DMS 273 (cell line): ENCODE data around the gene PIGH.

ENCODE experiments used
- DNase-seq: peaks from one replicate; lab custom pipeline; 2025; ENCODE audit not compliant: unreplicated experiment; lab: John Stamatoyannopoulos, UW

Gene PIGH

GRCh38 chr14:67575684-67576083 lies 24.4 kb downstream of the PIGH start:
- DNase-seq, result no peak

GRCh38 chr14:67574806-67575205 lies 25.3 kb downstream of the PIGH start:
- DNase-seq, result no peak

GRCh38 chr14:67574156-67574555 lies 25.9 kb downstream of the PIGH start:
- no peak for DNase-seq

- DNase-seq, result no peak
Measured at GRCh38 chr14:67573228-67574010, 26.6 kb downstream of the PIGH start.

GRCh38 chr14:67572608-67573007 lies 27.5 kb downstream of the PIGH start:
- DNase-seq, result no peak

- DNase-seq, result no peak
Measured at GRCh38 chr14:67571991-67572323, 28.1 kb downstream of the PIGH start.

GRCh38 chr14:67571275-67571990 lies 28.6 kb downstream of the PIGH start:
- peak; percentile 80 for DNase-seq

- no peak for DNase-seq
Measured at GRCh38 chr14:67570453-67570852, 29.6 kb downstream of the PIGH start.

GRCh38 chr14:67569651-67570290 lies 30.3 kb downstream of the PIGH start:
- peak; percentile 29 for DNase-seq

- peak; percentile 30 for DNase-seq
Measured at GRCh38 chr14:67569011-67569650, 30.9 kb downstream of the PIGH start.

GRCh38 chr14:67567654-67568053 lies 32.4 kb downstream of the PIGH start:
- DNase-seq, result no peak

- DNase-seq, result no peak
Measured at GRCh38 chr14:67566908-67567307, 33.2 kb downstream of the PIGH start.

GRCh38 chr14:67564236-67564635 lies 35.8 kb downstream of the PIGH start:
- no peak for DNase-seq

GRCh38 chr14:67562776-67563150 lies 37.3 kb downstream of the PIGH start:
- DNase-seq, result no peak

- no peak for DNase-seq
Measured at GRCh38 chr14:67562025-67562775, 37.9 kb downstream of the PIGH start.

GRCh38 chr14:67559639-67560038 lies 40.4 kb downstream of the PIGH start:
- DNase-seq, result no peak

GRCh38 chr14:67557656-67558055 lies 42.4 kb downstream of the PIGH start:
- DNase-seq, result no peak

- DNase-seq, result no peak
Measured at GRCh38 chr14:67557118-67557517, 43.0 kb downstream of the PIGH start.

- DNase-seq, result no peak
Measured at GRCh38 chr14:67556671-67557070, 43.4 kb downstream of the PIGH start.

- DNase-seq, result no peak
Measured at GRCh38 chr14:67555518-67556090, 44.5 kb downstream of the PIGH start.

GRCh38 chr14:67554341-67554740 lies 45.7 kb downstream of the PIGH start:
- DNase-seq, result no peak
